HFF-Myc (cell line): Measurements from ENCODE around the gene RHBDD3.
"Not testable (repeated sequence)": the region's sequence is repeated elsewhere in the genome, so short reads cannot be mapped to it uniquely, and the experiment has no call there.

Experiments
- DNase-seq: peaks from one replicate; pipeline ENCODE4 v3.0.0-alpha.2; 2011; ENCODE audit warnings: low read depth; ENCODE audit errors: extremely low read depth
- H3K4me3 ChIP-seq: replicated peaks from 2 replicates; pipeline ENCODE4 v1.5.1; 2011; ENCODE audit warnings: low read depth, mild to moderate bottlenecking, control low read depth, low read length
- CTCF ChIP-seq: IDR thresholded peaks from 2 replicates; pipeline ENCODE4 v1.5.1; 2012; ENCODE audit warnings: mild to moderate bottlenecking, low read depth, low read length, control low read depth; ENCODE audit errors: missing control alignments

The RHBDD3 gene

GRCh38 chr22:29255064-29255621 lies 12.6 kb downstream of the RHBDD3 start:
- no peak for TF ChIP-seq CTCF
- H3K4me3 ChIP-seq: no peak overlapping the region
- DNase-seq: no peak

- H3K4me3 ChIP-seq: no peak overlapping the region
- no peak for TF ChIP-seq CTCF
- DNase-seq: no peak
Observed at GRCh38 chr22:29254286-29254660, 13.5 kb downstream of the RHBDD3 start.

GRCh38 chr22:29253561-29254285 lies 14.1 kb downstream of the RHBDD3 start:
- no peak for DNase-seq
- H3K4me3 ChIP-seq: no peak overlapping the region
- no peak for TF ChIP-seq CTCF

GRCh38 chr22:29251981-29252911 lies 15.5 kb downstream of the RHBDD3 start:
- no peak overlapping the region for H3K4me3 ChIP-seq
- DNase-seq: no peak
- TF ChIP-seq CTCF: no peak

- no peak for TF ChIP-seq CTCF
- H3K4me3 ChIP-seq: no peak overlapping the region
- no peak for DNase-seq
Observed at GRCh38 chr22:29251265-29251664, 16.5 kb downstream of the RHBDD3 start.

GRCh38 chr22:29247891-29248290 lies 19.9 kb downstream of the RHBDD3 start:
- not testable (repeated sequence) for DNase-seq, H3K4me3 ChIP-seq

- DNase-seq: no peak
- H3K4me3 ChIP-seq: no peak overlapping the region
- TF ChIP-seq CTCF: peak; percentile 98
Observed at GRCh38 chr22:29245626-29246385, 22.0 kb downstream of the RHBDD3 start.
